SK-N-SH (cell line): ENCODE results near the gene PDGFA. TPM values are rescaled to one million over a fixed set of nuclear protein-coding genes. Genes with fewer than 3 reads are reported as not detected.

ENCODE experiments used
- CTCF ChIA-PET: fragments of 300-600, 350-600 bp; formaldehyde crosslinking; extraction: SDS; loops from one replicate; lab custom pipeline; 2021; lab: Yijun Ruan, JAX
- POLR2A ChIA-PET: fragments of 350-600 bp; sonication (Branson Sonifier 250); formaldehyde crosslinking; extraction: SDS; loops from one replicate; lab custom pipeline; 2020; ENCODE audit warnings: antibody characterized with exemption, inconsistent platforms; lab: Yijun Ruan, JAX
- DNase-seq: peaks from one replicate; pipeline ENCODE4 v3.0.0; 2012
- H2AFZ ChIP-seq: fragments of 200-600 bp; sonication (generic); 2 replicates; pipeline ENCODE4 v1.8.1; 2016; ENCODE audit warnings: antibody characterized with exemption, mild to moderate bottlenecking, low read depth
- H3F3A ChIP-seq: fragments of 200-600 bp; sonication (generic); replicated peaks from 2 replicates; pipeline ENCODE3; 2016; ENCODE audit warnings: antibody characterized with exemption, mild to moderate bottlenecking; ENCODE audit not compliant: insufficient read depth
- H3K27ac ChIP-seq, 2 experiments: fragments of 200-500 bp in 1 of 2; fragments of 200-600 bp in 1 of 2; sonication (Bioruptor generic) in 1 of 2; sonication (generic), shearing (Covaris generic) in 1 of 2; 2 replicates each; pipeline versions ENCODE4 v1.5.1 to v1.6.1; 2014 to 2016; ENCODE audit warnings: low read depth in 2 of 2, inconsistent platforms in 1 of 2, low read length in 1 of 2, mild to moderate bottlenecking in 1 of 2, mixed read lengths in 1 of 2
- H3K27me3 ChIP-seq: fragments of 200-600 bp; sonication (generic), shearing (Covaris generic); 2 replicates; pipeline ENCODE4 v1.6.1; 2016; ENCODE audit warnings: mixed run types; ENCODE audit not compliant: insufficient read depth
- H3K36me3 ChIP-seq, 2 experiments: fragments of 200-500 bp in 1 of 2; fragments of 200-600 bp in 1 of 2; sonication (Bioruptor generic) in 1 of 2; sonication (generic) in 1 of 2; replicated peaks in 1 of 2; 2 replicates each; pipeline versions ENCODE3 to v1.5.1; 2014 to 2016; ENCODE audit warnings: low read length in 1 of 2, mild to moderate bottlenecking in 1 of 2; ENCODE audit not compliant: insufficient read depth in 2 of 2, control insufficient read depth in 1 of 2
- H3K4me1 ChIP-seq, 2 experiments: fragments of 200-500 bp in 1 of 2; fragments of 200-600 bp in 1 of 2; sonication (Bioruptor generic) in 1 of 2; sonication (generic), shearing (Covaris generic) in 1 of 2; 2 replicates each; pipeline versions ENCODE4 v1.5.1 to v1.6.1; 2014 to 2016; ENCODE audit warnings: low read depth in 1 of 2, low read length in 1 of 2, mixed run types in 1 of 2; ENCODE audit not compliant: insufficient read depth in 2 of 2, control insufficient read depth in 1 of 2
- H3K4me2 ChIP-seq: fragments of 200-600 bp; sonication (generic), shearing (Covaris generic); 2 replicates; pipeline ENCODE4 v1.6.1; 2017; ENCODE audit warnings: mixed run types
- H3K4me3 ChIP-seq, 2 experiments: fragments of 200-500 bp in 1 of 2; fragments of 200-600 bp in 1 of 2; sonication (Bioruptor generic) in 1 of 2; sonication (generic), shearing (Covaris generic) in 1 of 2; 2 replicates each; pipeline versions ENCODE4 v1.5.1 to v1.8.1; 2014 to 2016; ENCODE audit warnings: low read depth in 2 of 2, inconsistent platforms in 1 of 2, low read length in 1 of 2, mild to moderate bottlenecking in 1 of 2, mixed read lengths in 1 of 2, moderate library complexity in 1 of 2
- H3K79me2 ChIP-seq: fragments of 200-600 bp; sonication (generic); 2 replicates; pipeline ENCODE4 v1.8.1; 2017; ENCODE audit warnings: mild to moderate bottlenecking; ENCODE audit not compliant: insufficient read depth
- H3K9ac ChIP-seq: fragments of 200-600 bp; sonication (generic); 2 replicates; pipeline ENCODE4 v1.6.1; 2017; ENCODE audit warnings: mixed run types
- H3K9me2 ChIP-seq: fragments of 200-600 bp; sonication (generic); 2 replicates; pipeline ENCODE4 v1.6.1; 2017; ENCODE audit warnings: mixed run types
- H3K9me3 ChIP-seq: fragments of 200-600 bp; sonication (generic); 2 replicates; pipeline ENCODE4 v1.6.1; 2017; ENCODE audit warnings: mixed run types, mild to moderate bottlenecking, moderate library complexity
- H4K20me1 ChIP-seq: fragments of 200-600 bp; sonication (generic); 2 replicates; pipeline ENCODE4 v1.6.1; 2017; ENCODE audit warnings: mild to moderate bottlenecking, mixed run types; ENCODE audit not compliant: insufficient read depth
- EZH2phosphoT487 ChIP-seq: fragments of 200-600 bp; sonication (generic); IDR thresholded peaks from 2 replicates; pipeline ENCODE4 v1.6.1; 2017; ENCODE audit warnings: low read depth, mixed run types, mild to moderate bottlenecking, antibody characterized with exemption, moderate library complexity, borderline replicate concordance
- FOXJ3 ChIP-seq: sonication (generic); formaldehyde crosslinking; IDR thresholded peaks from 2 replicates; pipeline ENCODE4 v1.5.1; 2020; ENCODE audit warnings: mild to moderate bottlenecking, missing genetic modification reagents
- GATA2 ChIP-seq: sonication (generic); formaldehyde crosslinking; IDR thresholded peaks from 2 replicates; pipeline ENCODE4 v1.5.0; 2020; ENCODE audit warnings: mild to moderate bottlenecking, missing genetic modification reagents
- JUND ChIP-seq: IDR thresholded peaks from 2 replicates; pipeline ENCODE4 v1.4.0; 2012
- MEF2A ChIP-seq: IDR thresholded peaks from 2 replicates; pipeline ENCODE4 v1.4.0; 2012; ENCODE audit warnings: low read depth, borderline replicate concordance
- NRF1 ChIP-seq: IDR thresholded peaks from 2 replicates; pipeline ENCODE4 v1.6.1; 2012; ENCODE audit warnings: low read depth, mild to moderate bottlenecking, low read length
- POLR2AphosphoS5 ChIP-seq: IDR thresholded peaks from 2 replicates; pipeline ENCODE4 v1.6.1; 2012; ENCODE audit warnings: low read depth, low read length
- RFX5 ChIP-seq: IDR thresholded peaks from 2 replicates; pipeline ENCODE4 v1.6.1; 2012; ENCODE audit warnings: mild to moderate bottlenecking, improper control_type of control experiment, low read length
- SIN3A ChIP-seq: IDR thresholded peaks from 2 replicates; pipeline ENCODE4 v1.6.1; 2012; ENCODE audit warnings: low read depth, mild to moderate bottlenecking, low read length, moderate library complexity, borderline replicate concordance
- TAF1 ChIP-seq: IDR thresholded peaks from 2 replicates; pipeline ENCODE4 v1.6.1; 2012; ENCODE audit warnings: low read depth, mild to moderate bottlenecking, low read length, moderate library complexity, borderline replicate concordance
- TCF12 ChIP-seq: IDR thresholded peaks from 2 replicates; pipeline ENCODE4 v1.4.0; 2012
- WGBS: methylation state at CpG from one replicate; pipeline ENCODE4 v1.1.6; 2017; ENCODE audit warnings: low lambda C conversion rate; 5-methylcytosine and 5-hydroxymethylcytosine counted together
- polyA plus RNA-seq, 3 experiments: library from polyadenylated mRNA; depleted of rRNA; stranded (reverse); fragments of >200 nt; gene quantifications; 2 replicates each; pipeline ENCODE4 v1.2.3, GENCODE V29; 2012
- TF ChIP-seq, protein P1 (sequence below): IDR thresholded peaks from 2 replicates; pipeline ENCODE4 v1.4.0; 2012; ENCODE audit warnings: low read depth, borderline replicate concordance
- TF ChIP-seq, protein P2 (sequence below): IDR thresholded peaks from 2 replicates; pipeline ENCODE4; 2012

Gene PDGFA
- polyA plus RNA-seq, 1 of the 3 experiments (the other 2 are of a cell fraction) = 18.9 TPM

DNA sequence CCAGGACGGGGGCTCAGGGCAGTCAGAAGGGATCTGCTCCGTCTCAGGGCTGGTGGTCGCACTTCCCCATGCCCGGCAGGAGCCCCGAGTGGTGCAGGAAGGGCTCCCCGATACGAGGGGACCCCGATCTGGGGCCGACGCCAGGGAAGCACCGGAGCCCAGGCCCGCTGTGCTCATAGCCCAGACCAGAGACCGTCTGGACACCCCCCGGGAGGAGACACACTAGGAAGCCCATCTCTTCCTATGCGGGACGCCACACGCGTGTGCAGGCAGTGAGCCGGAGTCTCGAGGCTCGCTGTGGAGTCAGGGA, 39.7 kb upstream of the PDGFA start:
- no peak overlapping the region for H3K4me3 ChIP-seq
- no peaks in the 10 kb centered on the region for H3K4me1 ChIP-seq
- H3K4me2 ChIP-seq = no peak overlapping the region
- no peaks in the 10 kb centered on the region for H3F3A ChIP-seq
- H3K9me2 ChIP-seq = no peaks in the 10 kb centered on the region
- H3K36me3 ChIP-seq = no peaks in the 10 kb centered on the region
- H2AFZ ChIP-seq = no peak overlapping the region
- ChIA-PET POLR2A (no interaction called here), CTCF (no interaction called here)
- no peaks in the 10 kb centered on the region for H3K9me3 ChIP-seq
- H4K20me1 ChIP-seq = no peaks in the 10 kb centered on the region
- no peak overlapping the region for H3K9ac ChIP-seq
- no peaks in the 10 kb centered on the region for H3K27me3 ChIP-seq
- 90% methylated on average over 12 of the region's 21 CpGs for WGBS
- TF ChIP-seq FOXJ3 (no peak), JUND (no peak), SIN3A (no peak)
- no peak for DNase-seq
- no peaks in the 10 kb centered on the region for H3K79me2 ChIP-seq
- no peak overlapping the region for H3K27ac ChIP-seq

DNA sequence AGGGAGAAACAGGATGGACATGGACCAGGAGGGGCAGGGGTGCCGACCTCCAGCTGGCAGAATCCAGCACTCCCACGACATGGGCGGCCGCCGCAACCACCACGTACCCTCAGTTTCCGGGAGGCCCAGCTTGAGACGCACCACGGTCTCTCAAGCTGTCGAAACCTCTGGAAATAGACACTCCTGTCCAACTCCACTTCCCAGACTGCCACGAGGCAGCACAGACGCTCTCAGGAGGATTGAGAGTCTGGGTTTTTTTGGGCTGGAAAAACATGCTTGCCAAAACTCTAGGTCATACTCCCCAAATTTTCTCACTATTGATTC, 37.9 kb upstream of the PDGFA start:
- Histone ChIP-seq H3K27me3 (no peaks in the 10 kb centered on the region), H3K4me3 (no peak overlapping the region), H4K20me1 (no peaks in the 10 kb centered on the region), H3K4me1 (no peaks in the 10 kb centered on the region), H3K27ac (no peak overlapping the region), H3K9me2 (no peaks in the 10 kb centered on the region), H3K9ac (no peak overlapping the region), H3K79me2 (no peaks in the 10 kb centered on the region), H3F3A (no peaks in the 10 kb centered on the region), H3K9me3 (no peaks in the 10 kb centered on the region), H3K4me2 (no peak overlapping the region), H3K36me3 (no peaks in the 10 kb centered on the region), H2AFZ (no peak overlapping the region)
- ChIA-PET POLR2A (no interaction called here), CTCF (no interaction called here)
- WGBS = 96% methylated on average over 11 of the region's 12 CpGs
- DNase-seq = no peak
- TF ChIP-seq EZH2phosphoT487 (no peak), TCF12 (no peak), RFX5 (no peak), NRF1 (no peak), TAF1 (no peak), POLR2AphosphoS5 (no peak), GATA2 (CRISPR knock-in tag) (no peak), MEF2A (no peak)
- TF ChIP-seq, protein P1, sequence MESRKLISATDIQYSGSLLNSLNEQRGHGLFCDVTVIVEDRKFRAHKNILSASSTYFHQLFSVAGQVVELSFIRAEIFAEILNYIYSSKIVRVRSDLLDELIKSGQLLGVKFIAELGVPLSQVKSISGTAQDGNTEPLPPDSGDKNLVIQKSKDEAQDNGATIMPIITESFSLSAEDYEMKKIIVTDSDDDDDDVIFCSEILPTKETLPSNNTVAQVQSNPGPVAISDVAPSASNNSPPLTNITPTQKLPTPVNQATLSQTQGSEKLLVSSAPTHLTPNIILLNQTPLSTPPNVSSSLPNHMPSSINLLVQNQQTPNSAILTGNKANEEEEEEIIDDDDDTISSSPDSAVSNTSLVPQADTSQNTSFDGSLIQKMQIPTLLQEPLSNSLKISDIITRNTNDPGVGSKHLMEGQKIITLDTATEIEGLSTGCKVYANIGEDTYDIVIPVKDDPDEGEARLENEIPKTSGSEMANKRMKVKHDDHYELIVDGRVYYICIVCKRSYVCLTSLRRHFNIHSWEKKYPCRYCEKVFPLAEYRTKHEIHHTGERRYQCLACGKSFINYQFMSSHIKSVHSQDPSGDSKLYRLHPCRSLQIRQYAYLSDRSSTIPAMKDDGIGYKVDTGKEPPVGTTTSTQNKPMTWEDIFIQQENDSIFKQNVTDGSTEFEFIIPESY = no peak
- TF ChIP-seq, protein P2, sequence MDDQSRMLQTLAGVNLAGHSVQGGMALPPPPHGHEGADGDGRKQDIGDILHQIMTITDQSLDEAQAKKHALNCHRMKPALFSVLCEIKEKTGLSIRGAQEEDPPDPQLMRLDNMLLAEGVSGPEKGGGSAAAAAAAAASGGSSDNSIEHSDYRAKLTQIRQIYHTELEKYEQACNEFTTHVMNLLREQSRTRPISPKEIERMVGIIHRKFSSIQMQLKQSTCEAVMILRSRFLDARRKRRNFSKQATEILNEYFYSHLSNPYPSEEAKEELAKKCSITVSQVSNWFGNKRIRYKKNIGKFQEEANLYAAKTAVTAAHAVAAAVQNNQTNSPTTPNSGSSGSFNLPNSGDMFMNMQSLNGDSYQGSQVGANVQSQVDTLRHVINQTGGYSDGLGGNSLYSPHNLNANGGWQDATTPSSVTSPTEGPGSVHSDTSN = no peak
